Measurements from ENCODE around the gene SLC15A4.
"Not testable (repeated sequence)": the region's sequence is repeated elsewhere in the genome, so short reads cannot be mapped to it uniquely, and the experiment has no call there.

- not testable (repeated sequence) for TF ChIP-seq CTCF (IDR thresholded peaks at IDR 0.05; ENCODE audit: insufficient read depth, low read length); POLR2AphosphoS5 (IDR thresholded peaks at IDR 0.05; ENCODE audit: low read depth)
Observed at GRCh38 chr12:128846671-128847070, 22.9 kb upstream of the SLC15A4 start.
